ENCODE results near the gene ADRA1B.

- TF ChIP-seq CTCF (IDR thresholded peaks at IDR 0.05; ENCODE audit: insufficient read depth, low read length) = no peak
- no peak for TF ChIP-seq POLR2AphosphoS5 (IDR thresholded peaks at IDR 0.05; ENCODE audit: low read depth)
- TF ChIP-seq REST (IDR thresholded peaks at IDR 0.05; ENCODE audit: insufficient replicate concordance, low read depth) = no peak
- TF ChIP-seq GABPA (IDR thresholded peaks at IDR 0.05; ENCODE audit: low read depth) = no peak
Observed at GRCh38 chr5:159993194-159993593, 76.9 kb downstream of the ADRA1B start.

Measured in HL-60 (cell line).